Measurements from ENCODE around the gene CLRN1. TPM values are rescaled to one million over a fixed set of nuclear protein-coding genes. Genes with fewer than 3 reads are reported as not detected.

CLRN1 gene
- polyA plus RNA-seq (2012; rRNA removed), result not detected in 2 replicates
- not detected in 2 replicates for polyA plus RNA-seq (2012; cell fraction: cytosol; rRNA removed)
- not detected in 2 replicates for polyA plus RNA-seq (2012; cell fraction: nucleus; rRNA removed)

GRCh38 chr3:150972366-150973071, at the start of gene CLRN1:
CLRN1 (minus strand) TSS chr3:150972727; CDS start chr3:150972708, 19 bp downstream.
- TF ChIP-seq REST (IDR thresholded peaks at IDR 0.05; ENCODE audit: low read depth, low read length) (peak; percentile 65), FOXM1 (IDR thresholded peaks at IDR 0.05; ENCODE audit: low read depth) (no peak)
- Histone ChIP-seq H3K9me2 (no peaks in the 10 kb centered on the region), H3F3A (replicated peaks; ENCODE audit: insufficient read depth) (no peaks in the 10 kb centered on the region), H3K4me1 (ENCODE audit: control insufficient read depth in 1 of 2, insufficient read depth in 2 of 2, low read depth in 1 of 2, low read length in 1 of 2) (no peaks in the 10 kb centered on the region), H3K36me3 (replicated peaks in 1 of 2; ENCODE audit: control insufficient read depth in 1 of 2, insufficient read depth in 2 of 2, low read length in 1 of 2) (no peaks in the 10 kb centered on the region), H2AFZ (ENCODE audit: low read depth) (no peak within 1 kb of the TSS), H3K4me2 (no peak within 1 kb of the TSS), H3K27me3 (ENCODE audit: insufficient read depth) (peaks cover 9% of the 10 kb centered on the region; the same call in 1 of the 2 replicates), H3K4me3 (ENCODE audit: low read depth in 2 of 2, low read length in 1 of 2) (no peak within 1 kb of the TSS), H3K9ac (no peak within 1 kb of the TSS), H4K20me1 (ENCODE audit: insufficient read depth) (no peaks in the 10 kb centered on the region), H3K79me2 (ENCODE audit: insufficient read depth) (no peaks in the 10 kb centered on the region), H3K27ac (ENCODE audit: low read depth in 2 of 2, low read length in 1 of 2) (no peak within 1 kb of the TSS), H3K9me3 (no peaks in the 10 kb centered on the region)
- POLR2A ChIA-PET, result no interaction called here
- no peak for DNase-seq
- CTCF ChIA-PET, result no interaction called here
- WGBS (ENCODE audit: low lambda C conversion rate), result 23% methylated on average over 18 of the region's 18 CpGs

GRCh38 chr3:151016478-151016795, 43.9 kb upstream of the CLRN1 start:
- no peak overlapping the region for H3K4me3 ChIP-seq (ENCODE audit: low read depth in 2 of 2, low read length in 1 of 2)
- no peak overlapping the region for H3K27ac ChIP-seq (ENCODE audit: low read depth in 2 of 2, low read length in 1 of 2)
- no peaks in the 10 kb centered on the region for H3F3A ChIP-seq (replicated peaks; ENCODE audit: insufficient read depth)
- no peaks in the 10 kb centered on the region; a peak in 1 of 4 replicates for H3K4me1 ChIP-seq (ENCODE audit: control insufficient read depth in 1 of 2, insufficient read depth in 2 of 2, low read depth in 1 of 2, low read length in 1 of 2)
- ChIA-PET CTCF (no interaction called here), POLR2A (no interaction called here)
- H3K9ac ChIP-seq, result no peak overlapping the region
- no peak for DNase-seq
- no peak overlapping the region for H2AFZ ChIP-seq (ENCODE audit: low read depth)
- H3K4me2 ChIP-seq, result no peak overlapping the region
- H3K79me2 ChIP-seq (ENCODE audit: insufficient read depth), result no peaks in the 10 kb centered on the region
- no peaks in the 10 kb centered on the region for H4K20me1 ChIP-seq (ENCODE audit: insufficient read depth)
- H3K27me3 ChIP-seq (ENCODE audit: insufficient read depth), result peaks cover 25% of the 10 kb centered on the region; the same call in 1 of the 2 replicates
- H3K9me2 ChIP-seq, result no peaks in the 10 kb centered on the region
- H3K36me3 ChIP-seq (replicated peaks in 1 of 2; ENCODE audit: control insufficient read depth in 1 of 2, insufficient read depth in 2 of 2, low read length in 1 of 2), result no peaks in the 10 kb centered on the region
- WGBS (ENCODE audit: low lambda C conversion rate), result 42% methylated on average over 2 of the region's 2 CpGs
- H3K9me3 ChIP-seq, result no peaks in the 10 kb centered on the region
- no peak for TF ChIP-seq SIN3A (IDR thresholded peaks at IDR 0.05; ENCODE audit: borderline replicate concordance, low read depth, low read length)
- no peak for TF ChIP-seq USF2 (IDR thresholded peaks at IDR 0.05; ENCODE audit: borderline replicate concordance, low read depth, low read length)

Measured in SK-N-SH (cell line).